ENCODE results near the gene GNB1. TPM values are rescaled to one million over a fixed set of nuclear protein-coding genes. Genes with fewer than 3 reads are reported as not detected.
"Not testable (repeated sequence)": the region's sequence is repeated elsewhere in the genome, so short reads cannot be mapped to it uniquely, and the experiment has no call there.

The GNB1 gene
- total and polyA plus RNA-seq, 10 of the 15 experiments (the other 5 are each of a cell fraction or from before 2014, with no cell fraction given), result 23.0 to 392 (median 93.9) TPM

DNA sequence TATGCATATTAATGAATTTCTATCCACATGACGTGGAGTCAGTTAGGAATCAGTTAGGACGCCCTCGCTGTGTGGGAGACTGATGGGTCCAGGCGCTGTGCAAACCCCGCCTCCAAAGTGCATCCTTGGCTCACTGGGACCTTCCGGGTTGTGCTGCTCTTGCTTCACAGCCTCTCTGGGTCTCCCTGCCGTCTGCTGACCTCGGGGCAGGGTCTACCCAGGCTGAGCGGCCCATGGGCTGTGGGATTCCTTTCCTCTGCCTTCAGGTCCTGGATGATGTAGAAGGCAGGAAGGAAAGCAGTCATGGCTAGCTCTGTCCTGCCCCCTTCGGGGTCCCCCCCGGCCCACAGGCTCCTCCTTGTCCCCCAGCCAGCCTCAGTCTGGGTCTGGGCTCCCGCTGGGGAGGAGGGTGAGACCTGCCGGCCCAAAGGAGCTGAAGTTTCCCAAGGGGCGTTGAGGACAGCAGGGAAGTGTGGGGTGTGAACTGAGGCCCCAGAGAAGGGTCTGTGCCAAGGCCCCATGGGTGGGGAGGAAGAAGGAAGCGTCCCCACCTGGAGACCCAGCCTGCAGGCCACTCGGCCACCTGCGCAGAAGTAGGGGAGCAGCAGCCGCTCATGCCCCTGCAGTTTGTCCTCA, 142.1 kb downstream of the GNB1 start:
- Histone ChIP-seq H3K36me3 (ENCODE audit: control insufficient read depth in 2 of 2, insufficient read depth in 2 of 2, low read length in 1 of 2) (peaks cover 0 to 8% of the 10 kb centered on the region in 2 experiments; a peak in 2 of 4 replicates), H3K27me3 (replicated peaks in 1 of 2; ENCODE audit: control insufficient read depth in 2 of 2, insufficient read depth in 2 of 2, low read length in 1 of 2) (no peaks in the 10 kb centered on the region), H3K4me1 (ENCODE audit: control insufficient read depth, insufficient read depth, low read length) (no peaks in the 10 kb centered on the region), H3K4me2 (ENCODE audit: control insufficient read depth, insufficient read depth) (no peak overlapping the region), H4K20me1 (ENCODE audit: control insufficient read depth, insufficient read depth) (no peaks in the 10 kb centered on the region), H3K4me3 (no peak overlapping the region), H3K9ac (ENCODE audit: control insufficient read depth, insufficient read depth, low read length) (no peak overlapping the region), H3K27ac (ENCODE audit: control insufficient read depth, insufficient read depth) (no peak overlapping the region), H3K9me3 (replicated peaks; ENCODE audit: control insufficient read depth, insufficient read depth, low read length) (no peaks in the 10 kb centered on the region), H3K79me2 (ENCODE audit: control insufficient read depth, insufficient read depth, low read length) (no peaks in the 10 kb centered on the region), H2AFZ (ENCODE audit: control insufficient read depth, low read depth, low read length) (no peak overlapping the region)
- SMC1A ChIA-PET (ENCODE audit: uncharacterized antibody, unreplicated experiment), result no interaction called here
- no peak for FAIRE-seq
- TF ChIP-seq BACH1 (IDR thresholded peaks at IDR 0.05; ENCODE audit: borderline replicate concordance) (no peak), CHD2 (IDR thresholded peaks at IDR 0.05; ENCODE audit: borderline replicate concordance, low read depth, low read length) (no peak)
- TF ChIP-seq, protein P1, sequence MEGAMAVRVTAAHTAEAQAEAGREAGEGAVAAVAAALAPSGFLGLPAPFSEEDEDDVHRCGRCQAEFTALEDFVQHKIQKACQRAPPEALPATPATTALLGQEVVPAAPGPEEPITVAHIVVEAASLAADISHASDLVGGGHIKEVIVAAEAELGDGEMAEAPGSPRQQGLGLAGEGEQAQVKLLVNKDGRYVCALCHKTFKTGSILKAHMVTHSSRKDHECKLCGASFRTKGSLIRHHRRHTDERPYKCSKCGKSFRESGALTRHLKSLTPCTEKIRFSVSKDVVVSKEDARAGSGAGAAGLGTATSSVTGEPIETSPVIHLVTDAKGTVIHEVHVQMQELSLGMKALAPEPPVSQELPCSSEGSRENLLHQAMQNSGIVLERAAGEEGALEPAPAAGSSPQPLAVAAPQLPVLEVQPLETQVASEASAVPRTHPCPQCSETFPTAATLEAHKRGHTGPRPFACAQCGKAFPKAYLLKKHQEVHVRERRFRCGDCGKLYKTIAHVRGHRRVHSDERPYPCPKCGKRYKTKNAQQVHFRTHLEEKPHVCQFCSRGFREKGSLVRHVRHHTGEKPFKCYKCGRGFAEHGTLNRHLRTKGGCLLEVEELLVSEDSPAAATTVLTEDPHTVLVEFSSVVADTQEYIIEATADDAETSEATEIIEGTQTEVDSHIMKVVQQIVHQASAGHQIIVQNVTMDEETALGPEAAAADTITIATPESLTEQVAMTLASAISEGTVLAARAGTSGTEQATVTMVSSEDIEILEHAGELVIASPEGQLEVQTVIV (IDR thresholded peaks at IDR 0.05; ENCODE audit: borderline replicate concordance, partially characterized antibody), result no peak
- TF ChIP-seq, protein P2, sequence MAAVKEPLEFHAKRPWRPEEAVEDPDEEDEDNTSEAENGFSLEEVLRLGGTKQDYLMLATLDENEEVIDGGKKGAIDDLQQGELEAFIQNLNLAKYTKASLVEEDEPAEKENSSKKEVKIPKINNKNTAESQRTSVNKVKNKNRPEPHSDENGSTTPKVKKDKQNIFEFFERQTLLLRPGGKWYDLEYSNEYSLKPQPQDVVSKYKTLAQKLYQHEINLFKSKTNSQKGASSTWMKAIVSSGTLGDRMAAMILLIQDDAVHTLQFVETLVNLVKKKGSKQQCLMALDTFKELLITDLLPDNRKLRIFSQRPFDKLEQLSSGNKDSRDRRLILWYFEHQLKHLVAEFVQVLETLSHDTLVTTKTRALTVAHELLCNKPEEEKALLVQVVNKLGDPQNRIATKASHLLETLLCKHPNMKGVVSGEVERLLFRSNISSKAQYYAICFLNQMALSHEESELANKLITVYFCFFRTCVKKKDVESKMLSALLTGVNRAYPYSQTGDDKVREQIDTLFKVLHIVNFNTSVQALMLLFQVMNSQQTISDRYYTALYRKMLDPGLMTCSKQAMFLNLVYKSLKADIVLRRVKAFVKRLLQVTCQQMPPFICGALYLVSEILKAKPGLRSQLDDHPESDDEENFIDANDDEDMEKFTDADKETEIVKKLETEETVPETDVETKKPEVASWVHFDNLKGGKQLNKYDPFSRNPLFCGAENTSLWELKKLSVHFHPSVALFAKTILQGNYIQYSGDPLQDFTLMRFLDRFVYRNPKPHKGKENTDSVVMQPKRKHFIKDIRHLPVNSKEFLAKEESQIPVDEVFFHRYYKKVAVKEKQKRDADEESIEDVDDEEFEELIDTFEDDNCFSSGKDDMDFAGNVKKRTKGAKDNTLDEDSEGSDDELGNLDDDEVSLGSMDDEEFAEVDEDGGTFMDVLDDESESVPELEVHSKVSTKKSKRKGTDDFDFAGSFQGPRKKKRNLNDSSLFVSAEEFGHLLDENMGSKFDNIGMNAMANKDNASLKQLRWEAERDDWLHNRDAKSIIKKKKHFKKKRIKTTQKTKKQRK (IDR thresholded peaks at IDR 0.05; ENCODE audit: low read depth, low read length), result no peak
- WGBS (ENCODE audit: insufficient coverage, insufficient replicate concordance, low lambda C conversion rate, missing lambda C conversion rate), result 62% methylated on average over 18 of the region's 18 CpGs
- POLR2A ChIA-PET, result no interaction called here
- DNase-seq (ENCODE audit: low read depth, low spot score), result no peak
- no TSS peak for BruUV-seq (replicated peaks)
- RAD21 ChIA-PET (ENCODE audit: unreplicated experiment), result no interaction called here
- intact Hi-C loops (cut with micrococcal nuclease; ENCODE audit: unreplicated experiment), result no loop called here
- no peak for ATAC-seq
- CTCF ChIA-PET, result no interaction called here
- in situ Hi-C loops (cut with MboI), result no loop called here

GRCh38 chr1:1746566-1746909, 144.3 kb downstream of the GNB1 start:
- DNase-seq (ENCODE audit: low read depth, low spot score); H3K4me3 ChIP-seq; H3K79me2 ChIP-seq (ENCODE audit: control insufficient read depth, insufficient read depth, low read length); FAIRE-seq; H3K9ac ChIP-seq (ENCODE audit: control insufficient read depth, insufficient read depth, low read length); in situ Hi-C loops (cut with MboI); H3K36me3 ChIP-seq (ENCODE audit: control insufficient read depth in 2 of 2, insufficient read depth in 2 of 2, low read length in 1 of 2); intact Hi-C loops (cut with micrococcal nuclease; ENCODE audit: unreplicated experiment); H3K4me2 ChIP-seq (ENCODE audit: control insufficient read depth, insufficient read depth); SMC1A ChIA-PET (ENCODE audit: uncharacterized antibody, unreplicated experiment); H3K4me1 ChIP-seq (ENCODE audit: control insufficient read depth, insufficient read depth, low read length); H2AFZ ChIP-seq (ENCODE audit: control insufficient read depth, low read depth, low read length); RAD21 ChIA-PET (ENCODE audit: unreplicated experiment); H3K27me3 ChIP-seq (replicated peaks in 1 of 2; ENCODE audit: control insufficient read depth in 2 of 2, insufficient read depth in 2 of 2, low read length in 1 of 2); H3K9me3 ChIP-seq (replicated peaks; ENCODE audit: control insufficient read depth, insufficient read depth, low read length); H4K20me1 ChIP-seq (ENCODE audit: control insufficient read depth, insufficient read depth): not testable (repeated sequence)
- no CpG with 5 or more reads among the region's 35 CpGs for WGBS (ENCODE audit: insufficient coverage, insufficient replicate concordance, low lambda C conversion rate, missing lambda C conversion rate)
- CTCF ChIA-PET, result interaction anchor here (1.4 kb wide), 1 partner anchor 159 kb away, joined by 3 read pairs; no protein-coding TSS in a partner anchor
- POLR2A ChIA-PET, result interaction anchor here (0.7 kb wide), 1 partner anchor 30 kb away, joined by 3 read pairs; no protein-coding TSS in a partner anchor
- peak; percentile 93 for ATAC-seq
- 0 out of 2 replicates have a peak overlapping the region, but pooled peaks have one; percentile 72 for H3K27ac ChIP-seq (ENCODE audit: control insufficient read depth, insufficient read depth)
- TSS peak; percentile 90 for BruUV-seq (replicated peaks)

All from GM12878 (cell line).